K562 (cell line): ENCODE data around the gene GATA2. TPM values are rescaled to one million over a fixed set of nuclear protein-coding genes. Genes with fewer than 3 reads are reported as not detected.

Experiments used
- ATF4 ChIP-seq: fragments of 450-650 bp; formaldehyde crosslinking; IDR thresholded peaks from 2 replicates; pipeline ENCODE4 v1.4.0; 2022; ENCODE audit warnings: mild to moderate bottlenecking, moderate library complexity
- BRD9 ChIP-seq: fragments of 450-650 bp; IDR thresholded peaks from 2 replicates; pipeline ENCODE4 v1.6.1; 2018; ENCODE audit warnings: low read depth; ENCODE audit not compliant: partially characterized antibody
- CC2D1A ChIP-seq: fragments of 450-650 bp; IDR thresholded peaks from 2 replicates; pipeline ENCODE4 v1.6.1; 2017; ENCODE audit warnings: mild to moderate bottlenecking
- CREB3 ChIP-seq: fragments of 450-650 bp; conservative IDR thresholded peaks from 2 replicates; pipeline ENCODE4 v1.6.1; 2016; ENCODE audit warnings: missing genetic modification characterization, low read depth, mild to moderate bottlenecking, missing compliant biosample characterization, moderate library complexity
- E2F5 ChIP-seq: sonication (generic); formaldehyde crosslinking; IDR thresholded peaks from 2 replicates; pipeline ENCODE4 v1.8.0; 2022; ENCODE audit warnings: mild to moderate bottlenecking, missing genetic modification reagents
- ERF ChIP-seq: fragments of 450-650 bp; formaldehyde crosslinking; IDR thresholded peaks from 2 replicates; pipeline ENCODE4 v1.4.0; 2020; ENCODE audit warnings: mild to moderate bottlenecking, mixed read lengths
- HLTF ChIP-seq: fragments of 450-650 bp; IDR thresholded peaks from 2 replicates; pipeline ENCODE4 v1.6.1; 2016
- MAFF ChIP-seq: IDR thresholded peaks from 2 replicates; pipeline ENCODE4 v1.6.1; 2012; ENCODE audit warnings: low read length, improper control_type of control experiment
- MLX ChIP-seq, 2 experiments: fragments of 450-650 bp in 1 of 2; sonication (generic) in 1 of 2; formaldehyde crosslinking; conservative IDR thresholded peaks; 2 replicates each; pipeline versions ENCODE4 v1.4.0 to v1.8.1; 2020 to 2022; ENCODE audit warnings: mild to moderate bottlenecking in 1 of 2, missing genetic modification reagents in 1 of 2
- NBN ChIP-seq: fragments of 450-650 bp; IDR thresholded peaks from 2 replicates; pipeline ENCODE4 v1.6.1; 2016; ENCODE audit warnings: low read depth, mild to moderate bottlenecking
- NCOA2 ChIP-seq, 2 experiments: fragments of 450-650 bp; IDR thresholded peaks; 2 replicates each; pipeline ENCODE4 v1.6.1; 2018; ENCODE audit warnings: mild to moderate bottlenecking in 2 of 2, moderate library complexity in 1 of 2; ENCODE audit not compliant: partially characterized antibody in 2 of 2
- NFYB ChIP-seq: IDR thresholded peaks from 2 replicates; pipeline ENCODE4 v1.6.1; 2011; ENCODE audit warnings: mild to moderate bottlenecking, moderate library complexity; ENCODE audit not compliant: insufficient read length; ENCODE audit errors: extremely low read depth
- PHB ChIP-seq: fragments of 250-450 bp; sonication (Bioruptor Pico); IDR thresholded peaks from 2 replicates; pipeline ENCODE4 v1.5.0; 2021
- PPARD ChIP-seq: fragments of 250-450 bp; sonication (Bioruptor Pico); IDR thresholded peaks from 2 replicates; pipeline ENCODE4 v1.8.0; 2022; ENCODE audit warnings: inconsistent platforms, mild to moderate bottlenecking, moderate library complexity
- RFX5 ChIP-seq: IDR thresholded peaks from 2 replicates; pipeline ENCODE4 v1.6.1; 2011; ENCODE audit warnings: low read depth, mild to moderate bottlenecking, improper control_type of control experiment, low read length
- TAF1 ChIP-seq: IDR thresholded peaks from 2 replicates; pipeline ENCODE4 v1.6.1; 2011; ENCODE audit warnings: mild to moderate bottlenecking, low read length, moderate library complexity; ENCODE audit not compliant: insufficient read depth, control insufficient read depth, severe bottlenecking; ENCODE audit errors: extremely low read depth
- ZBTB5 ChIP-seq: fragments of 450-650 bp; IDR thresholded peaks from 2 replicates; pipeline ENCODE4 v1.6.1; 2017; ENCODE audit warnings: antibody characterized with exemption
- ZNF174 ChIP-seq: fragments of 250-450 bp; sonication (Bioruptor Pico); IDR thresholded peaks from 2 replicates; pipeline ENCODE4 v1.4.0; 2020; ENCODE audit warnings: mild to moderate bottlenecking
- ZNF347 ChIP-seq: fragments of 450-650 bp; formaldehyde crosslinking; IDR thresholded peaks from 2 replicates; pipeline ENCODE4 v1.4.0; 2020; ENCODE audit warnings: low read depth, mild to moderate bottlenecking, moderate library complexity
- ZNF444 ChIP-seq: fragments of 250-450 bp; sonication (Bioruptor Pico); IDR thresholded peaks from 2 replicates; pipeline ENCODE4 v1.4.0; 2020; ENCODE audit warnings: mild to moderate bottlenecking, moderate library complexity
- polyA plus RNA-seq, 8 experiments: library from polyadenylated mRNA; depleted of rRNA in 4 of 8; stranded (reverse) in 5 of 8; unstranded in 3 of 8; fragments of >200 nt; fragmentation: Nextera tagmentation in 2 of 8; fragmentation: Illumina TruSeq in 1 of 8; extraction: Ambion mirVana in 2 of 8; extraction: Trizol in 1 of 8; gene quantifications; 2 replicates each; pipeline versions ENCODE4 v1.2.1 to v1.2.3, GENCODE V29; 2011 to 2014; ENCODE audit warnings: inconsistent platforms in 1 of 8, missing spikeins in 1 of 8
- total RNA-seq, 7 experiments: library from RNA; depleted of rRNA in 6 of 7; stranded (reverse); fragments of >200 nt in 6 of 7; fragmentation: Illumina TruSeq in 2 of 7; extraction: Trizol in 2 of 7; gene quantifications; 2 replicates each; pipeline versions ENCODE4 v1.2.1 to v1.2.3, GENCODE V29; 2011 to 2021; ENCODE audit warnings: low replicate concordance in 1 of 7
- TF ChIP-seq, protein P1 (sequence below): conservative IDR thresholded peaks from 2 replicates; pipeline ENCODE4 v1.6.1; 2011; ENCODE audit warnings: low read depth, mild to moderate bottlenecking, low read length; ENCODE audit not compliant: control insufficient read depth

Gene GATA2
- total and polyA plus RNA-seq, 9 of the 15 experiments (the other 6 are each of a cell fraction or from before 2014, with no cell fraction given), result 8.5 to 218 (median 50.8) TPM

GRCh38 chr3:128497305-128498126 is 4.5 kb upstream of the GATA2 start (continued):
- TF ChIP-seq PHB (CRISPR knock-in tag), result 0 out of 2 replicates have a peak, but pooled peaks have one; percentile 25
- TF ChIP-seq NCOA2 (IDR thresholded peaks at IDR 0.05; ENCODE audit: partially characterized antibody in 2 of 2), result no peak
- no peak for TF ChIP-seq ZBTB5
- no peak for TF ChIP-seq RFX5
- TF ChIP-seq ZNF174, result no peak
- no peak for TF ChIP-seq MAFF
- no peak for TF ChIP-seq TAF1
- TF ChIP-seq BRD9, result no peak
- no peak; the same call in 1 of the 2 replicates for TF ChIP-seq ERF (CRISPR knock-in tag)
- no peak; the same call in 1 of the 2 replicates for TF ChIP-seq CREB3
- TF ChIP-seq MLX (CRISPR knock-in tag; conservative IDR thresholded peaks at IDR 0.05), result no peak
- no peak for TF ChIP-seq ZNF347 (CRISPR knock-in tag)
- no peak for TF ChIP-seq NFYB
- TF ChIP-seq CC2D1A, result no peak
- no peak for TF ChIP-seq NBN
- TF ChIP-seq E2F5, result no peak
- TF ChIP-seq HLTF, result no peak
- TF ChIP-seq, protein P1, sequence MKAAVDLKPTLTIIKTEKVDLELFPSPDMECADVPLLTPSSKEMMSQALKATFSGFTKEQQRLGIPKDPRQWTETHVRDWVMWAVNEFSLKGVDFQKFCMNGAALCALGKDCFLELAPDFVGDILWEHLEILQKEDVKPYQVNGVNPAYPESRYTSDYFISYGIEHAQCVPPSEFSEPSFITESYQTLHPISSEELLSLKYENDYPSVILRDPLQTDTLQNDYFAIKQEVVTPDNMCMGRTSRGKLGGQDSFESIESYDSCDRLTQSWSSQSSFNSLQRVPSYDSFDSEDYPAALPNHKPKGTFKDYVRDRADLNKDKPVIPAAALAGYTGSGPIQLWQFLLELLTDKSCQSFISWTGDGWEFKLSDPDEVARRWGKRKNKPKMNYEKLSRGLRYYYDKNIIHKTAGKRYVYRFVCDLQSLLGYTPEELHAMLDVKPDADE, result 0 out of 2 replicates have a peak, but pooled peaks have one; percentile 27
- no peak for TF ChIP-seq PPARD
- no peak for TF ChIP-seq ZNF444 (CRISPR knock-in tag)
- no peak for TF ChIP-seq ATF4 (CRISPR knock-in tag)
